Cardiac fibroblast (primary cell): ENCODE measurements around the gene ATP1A3.

Experiments used
- DNase-seq, 2 donors: peaks; one replicate each; pipeline versions ENCODE4 v3.0.0 to v3.0.0-alpha.2; 2010; ENCODE audit warnings: low read depth in 2 of 2
- H3K4me3 ChIP-seq, 2 donors: replicated peaks in 1 of 2; 1 replicate in 1 of 2; 2 replicates in 1 of 2; pipeline ENCODE4 v1.5.1; 2011; ENCODE audit warnings: low read depth in 2 of 2, low read length in 2 of 2, mild to moderate bottlenecking in 2 of 2, moderate library complexity in 1 of 2
- TF ChIP-seq, protein P1 (sequence below): IDR thresholded peaks from one replicate; pipeline ENCODE4 v1.5.1; 2011; ENCODE audit warnings: low read depth, mild to moderate bottlenecking, low read length, inconsistent platforms

The ATP1A3 gene

DNA sequence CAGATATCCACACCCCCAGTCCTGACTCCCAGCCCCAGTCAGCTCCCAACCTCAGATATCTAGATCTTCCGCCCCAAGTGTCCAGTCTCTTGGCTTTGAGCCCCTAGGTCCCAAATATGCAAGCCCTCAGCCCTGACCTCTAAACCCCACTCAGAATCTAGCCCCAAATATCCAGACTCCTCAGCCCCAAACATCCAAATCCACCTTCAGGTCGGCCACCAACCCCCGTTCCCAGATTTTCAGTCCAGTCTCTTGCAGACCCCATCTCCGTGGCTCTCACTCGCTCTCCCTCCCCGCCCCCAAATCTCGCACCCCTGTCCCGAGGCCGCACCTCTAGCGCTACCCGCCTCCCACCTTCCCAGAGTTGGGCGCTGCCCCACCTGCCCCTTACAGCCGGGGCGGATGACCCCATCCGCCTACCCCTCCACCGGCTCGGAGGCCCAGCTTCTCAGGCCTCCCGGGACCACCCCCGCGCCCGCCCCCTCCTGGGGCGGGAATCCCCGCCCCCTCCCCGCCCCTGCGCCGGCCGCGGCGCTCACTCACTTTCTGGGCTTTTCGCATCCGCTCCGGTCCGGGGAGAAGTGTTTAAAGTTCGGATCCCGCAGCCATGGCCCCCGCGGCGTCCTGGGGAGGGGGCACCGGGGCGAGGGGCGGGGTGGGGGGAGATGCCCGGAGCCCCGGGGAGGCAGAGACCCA is 66.4 kb downstream of the ATP1A3 start:
- TF ChIP-seq, protein P1, sequence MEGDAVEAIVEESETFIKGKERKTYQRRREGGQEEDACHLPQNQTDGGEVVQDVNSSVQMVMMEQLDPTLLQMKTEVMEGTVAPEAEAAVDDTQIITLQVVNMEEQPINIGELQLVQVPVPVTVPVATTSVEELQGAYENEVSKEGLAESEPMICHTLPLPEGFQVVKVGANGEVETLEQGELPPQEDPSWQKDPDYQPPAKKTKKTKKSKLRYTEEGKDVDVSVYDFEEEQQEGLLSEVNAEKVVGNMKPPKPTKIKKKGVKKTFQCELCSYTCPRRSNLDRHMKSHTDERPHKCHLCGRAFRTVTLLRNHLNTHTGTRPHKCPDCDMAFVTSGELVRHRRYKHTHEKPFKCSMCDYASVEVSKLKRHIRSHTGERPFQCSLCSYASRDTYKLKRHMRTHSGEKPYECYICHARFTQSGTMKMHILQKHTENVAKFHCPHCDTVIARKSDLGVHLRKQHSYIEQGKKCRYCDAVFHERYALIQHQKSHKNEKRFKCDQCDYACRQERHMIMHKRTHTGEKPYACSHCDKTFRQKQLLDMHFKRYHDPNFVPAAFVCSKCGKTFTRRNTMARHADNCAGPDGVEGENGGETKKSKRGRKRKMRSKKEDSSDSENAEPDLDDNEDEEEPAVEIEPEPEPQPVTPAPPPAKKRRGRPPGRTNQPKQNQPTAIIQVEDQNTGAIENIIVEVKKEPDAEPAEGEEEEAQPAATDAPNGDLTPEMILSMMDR = no peak

GRCh38 chr19:41926763-41927496 is 67.1 kb downstream of the ATP1A3 start:
- TF ChIP-seq, protein P1 = no peak
- H3K4me3 ChIP-seq = no peak overlapping the region
- no peak for DNase-seq

More for the DNA sequence above, 66.4 kb downstream of the ATP1A3 start:
- peak overlapping the region; percentile 43 to 44 for H3K4me3 ChIP-seq
- DNase-seq = no peak

DNA sequence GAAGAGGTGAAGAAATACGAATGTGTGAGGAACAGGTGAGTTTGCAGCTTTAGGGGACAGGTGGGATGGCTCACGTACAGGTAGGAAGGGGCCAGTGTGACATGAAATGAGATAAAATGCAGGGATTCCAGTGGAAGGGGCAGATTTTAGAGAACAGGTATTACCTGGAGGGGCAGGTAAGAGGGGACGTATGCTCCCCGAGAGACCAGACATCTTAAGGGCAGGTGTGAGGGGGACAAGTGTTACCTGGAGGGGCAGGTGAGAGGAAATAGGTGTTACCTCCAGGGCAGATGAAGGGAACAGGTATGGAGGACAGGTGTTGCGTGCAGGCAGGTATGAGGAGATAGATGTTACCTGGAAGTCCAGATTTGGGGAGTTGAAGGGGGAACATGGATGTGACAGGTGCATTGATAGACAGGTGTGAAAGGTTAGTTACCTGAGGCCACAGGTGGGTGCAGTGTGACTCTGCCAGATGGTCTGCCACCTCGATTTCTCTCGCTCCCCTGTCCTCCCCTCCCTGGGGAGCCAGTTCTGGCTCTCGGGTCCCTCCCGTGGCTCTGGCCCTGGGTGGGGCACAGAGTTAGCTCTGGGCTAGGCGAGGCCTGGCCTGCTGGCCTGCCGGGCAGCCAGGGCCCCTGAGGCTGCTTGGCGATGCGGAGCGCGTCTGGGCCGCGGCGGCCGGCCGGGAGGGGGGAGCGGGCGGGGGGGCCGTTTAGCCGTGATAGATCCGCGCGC is 67.8 kb downstream of the ATP1A3 start:
- DNase-seq = no peak
- TF ChIP-seq, protein P1 = no peak
- H3K4me3 ChIP-seq = no peak overlapping the region

DNA sequence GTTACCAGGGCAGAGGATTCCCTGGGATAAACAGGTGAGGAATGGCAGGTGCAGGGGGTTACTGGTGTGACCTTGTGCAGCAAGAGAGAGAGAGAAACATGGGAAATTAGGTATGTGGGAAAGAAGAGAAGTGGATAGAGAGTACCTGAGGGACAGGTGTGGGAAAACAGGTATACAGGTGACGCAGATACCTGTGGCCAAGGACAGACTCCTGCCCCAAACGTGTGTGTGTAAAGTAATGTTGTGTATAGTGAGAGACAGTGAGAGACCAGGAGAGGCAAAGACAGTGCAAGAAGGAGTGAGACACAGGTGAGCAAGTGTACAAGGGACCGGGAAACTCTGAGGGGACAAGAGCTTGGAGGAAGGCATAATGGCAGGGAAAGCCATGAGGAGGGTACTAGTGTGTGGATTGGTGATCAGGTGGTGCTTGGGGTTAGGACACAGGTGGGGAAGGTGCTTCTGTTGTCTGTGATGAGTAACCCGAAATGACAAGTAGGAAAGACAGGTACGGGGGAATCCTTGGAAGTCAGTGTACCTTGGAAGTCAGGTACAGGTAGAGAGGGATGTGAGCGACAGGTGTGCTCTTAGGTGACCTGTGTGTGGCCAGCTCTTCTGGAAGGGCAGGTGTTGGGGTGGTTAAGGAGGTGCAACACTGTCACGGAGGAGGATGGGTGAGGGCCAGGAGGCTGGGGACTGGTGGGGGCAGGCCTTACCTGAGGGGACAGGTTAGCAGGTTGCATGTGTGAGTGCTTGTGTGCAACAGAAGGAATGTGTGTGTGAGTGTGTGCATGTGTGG is 68.6 kb downstream of the ATP1A3 start:
- no peak for DNase-seq
- TF ChIP-seq, protein P1 = no peak
- H3K4me3 ChIP-seq = no peak overlapping the region

- no peak overlapping the region for H3K4me3 ChIP-seq
Measured at GRCh38 chr19:41924151-41925145, 69.6 kb downstream of the ATP1A3 start.

More at GRCh38 chr19:41924151-41925145, 69.6 kb downstream of the ATP1A3 start:
- TF ChIP-seq, protein P1 = no peak
- no peak for DNase-seq
